HG03097 (cell line): Measurements from ENCODE around the gene EVA1C.
"Not testable (repeated sequence)": the region's sequence is repeated elsewhere in the genome, so short reads cannot be mapped to it uniquely, and the experiment has no call there.

Source experiments
- ATAC-seq: cut with Tn5 transposase; IDR thresholded peaks from one replicate; pipeline ENCODE4 v1.9.1; 2021; ENCODE audit not compliant: unreplicated experiment, low FRiP score

The EVA1C gene

DNA sequence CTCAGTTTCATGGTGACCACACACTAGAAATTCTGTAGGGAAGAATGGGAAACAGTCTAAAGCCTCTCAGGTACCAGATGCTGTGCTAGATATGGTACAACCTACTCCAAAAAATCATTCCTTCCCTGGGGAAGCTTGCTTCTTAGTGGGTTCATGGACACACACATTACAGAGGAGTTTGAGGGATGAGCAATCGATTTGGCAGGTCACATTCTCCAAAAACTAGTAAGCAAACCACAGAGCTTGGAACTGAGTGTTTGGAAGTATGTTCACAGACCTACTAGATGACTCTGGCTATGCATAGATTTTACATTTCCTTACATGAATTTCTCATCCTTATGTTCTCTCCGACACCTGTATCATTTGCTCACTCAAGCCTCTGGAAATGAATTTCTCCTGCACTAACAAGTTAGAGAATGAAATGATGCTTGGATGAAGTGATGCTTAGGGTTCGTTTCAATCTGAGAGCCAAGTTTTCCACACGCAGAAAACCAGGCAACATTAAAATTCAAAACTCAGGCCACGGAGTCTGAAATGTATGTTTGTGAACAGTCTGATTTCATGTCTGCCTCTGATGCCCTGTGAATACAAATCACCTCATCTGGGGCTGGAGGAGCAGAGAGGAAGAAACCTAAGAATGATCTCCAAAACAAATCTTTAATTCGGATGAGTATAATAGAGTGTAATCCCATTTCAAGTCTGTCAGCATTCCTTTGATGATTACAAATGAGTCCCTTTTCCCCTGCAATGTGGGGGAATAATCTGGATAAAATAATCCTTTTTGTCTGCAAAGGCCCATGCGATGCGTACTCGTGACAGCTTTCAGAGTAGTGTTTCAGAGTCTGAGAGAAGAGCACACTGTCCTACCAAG, 11.0 kb downstream of the EVA1C start:
- no peak for ATAC-seq

DNA sequence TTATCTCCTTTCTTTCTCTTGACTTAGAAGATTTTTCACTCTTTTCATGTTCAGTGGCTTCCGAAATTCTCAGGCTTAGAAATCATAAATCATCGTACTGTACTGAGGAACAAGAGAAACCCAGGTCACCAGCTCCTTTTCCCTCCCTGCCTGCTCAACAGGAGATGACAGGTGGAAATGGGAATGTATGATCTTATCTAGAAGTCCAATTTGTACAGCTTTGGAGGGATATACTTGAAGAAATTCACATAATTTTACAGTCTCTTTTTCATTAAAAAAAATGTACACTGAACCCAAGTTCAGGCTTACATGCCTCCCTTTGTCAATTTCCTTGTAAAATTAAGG, 11.7 kb downstream of the EVA1C start:
- ATAC-seq, result no peak

DNA sequence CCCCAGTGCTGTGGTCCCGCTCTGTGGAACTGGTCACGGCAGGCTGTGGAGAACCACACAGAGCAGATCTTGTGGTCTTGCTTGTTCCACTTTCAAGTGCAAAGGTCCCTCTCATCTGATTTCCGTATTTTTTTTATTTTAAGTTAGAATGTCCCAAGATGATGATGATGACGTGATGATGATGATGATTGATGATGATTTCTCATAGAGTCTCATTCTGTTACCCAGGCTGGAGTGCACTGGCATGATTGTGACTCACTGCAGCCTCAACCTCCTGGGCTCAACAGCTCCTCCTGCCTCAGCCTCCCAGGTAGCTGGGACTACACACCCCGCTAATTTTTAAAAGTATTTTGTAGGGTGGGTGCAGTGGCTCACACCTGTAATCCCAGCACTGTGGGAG, 12.2 kb downstream of the EVA1C start:
- no peak for ATAC-seq

DNA sequence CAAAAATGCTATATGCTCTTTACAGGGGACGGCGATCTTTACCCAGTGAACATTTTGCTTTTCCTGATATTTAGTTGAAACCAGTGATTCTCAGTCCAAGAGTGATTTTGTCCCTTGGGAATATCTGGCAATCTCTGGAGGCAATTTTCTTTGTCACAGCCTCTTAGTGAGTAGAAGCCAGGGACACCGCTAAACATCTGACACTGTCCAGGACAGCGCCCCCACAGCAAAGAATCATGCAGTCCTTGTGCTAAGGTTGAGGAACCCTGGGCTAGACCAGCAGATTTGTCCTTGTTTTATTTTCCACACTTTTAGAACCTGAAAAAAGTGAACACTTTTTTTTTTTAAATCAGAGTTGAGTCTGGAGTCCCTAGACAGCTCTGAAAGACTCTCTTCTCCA, 13.1 kb downstream of the EVA1C start:
- no peak for ATAC-seq

DNA sequence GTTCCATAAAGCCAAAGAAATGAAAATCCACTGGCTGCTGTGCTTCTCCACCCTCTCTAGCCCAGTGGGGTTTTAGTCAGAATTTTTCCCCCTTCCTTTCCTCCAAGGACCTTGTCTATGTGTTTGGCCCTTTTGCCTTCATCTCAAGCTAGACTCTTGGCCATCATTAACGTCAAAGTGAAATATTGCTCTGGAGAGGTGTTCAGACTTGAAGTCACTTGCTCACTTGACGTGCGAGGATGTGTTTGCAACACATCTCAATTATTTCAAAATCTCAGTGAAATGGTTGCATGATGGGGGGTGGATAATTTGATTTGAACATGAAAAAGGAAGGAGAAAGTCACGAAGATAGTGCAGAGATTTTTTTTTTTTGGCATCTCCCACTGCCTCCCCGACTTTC, 13.6 kb downstream of the EVA1C start:
- no peak for ATAC-seq

DNA sequence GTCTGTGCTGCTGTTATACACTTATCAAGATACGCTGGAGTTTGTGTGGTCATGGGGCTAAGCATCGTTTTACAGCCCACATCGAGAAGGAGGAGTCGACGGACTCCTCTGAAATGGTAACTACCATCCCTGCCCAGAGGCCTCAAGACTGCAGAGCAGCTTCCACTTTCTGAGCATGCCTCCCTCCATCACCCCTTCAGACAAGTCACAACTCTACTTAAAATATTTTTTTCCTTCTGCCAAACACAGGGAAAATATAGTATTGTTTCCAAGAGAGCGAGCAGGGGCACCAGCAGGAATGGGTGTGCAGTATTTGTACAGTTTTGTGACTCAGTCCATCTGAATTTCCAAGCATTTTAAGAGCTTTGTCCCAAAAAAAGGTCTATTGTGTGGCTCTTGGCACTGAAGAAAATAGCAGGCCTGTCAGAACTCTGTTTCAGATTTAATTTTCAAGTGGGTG, 14.1 kb downstream of the EVA1C start:
- no peak for ATAC-seq

DNA sequence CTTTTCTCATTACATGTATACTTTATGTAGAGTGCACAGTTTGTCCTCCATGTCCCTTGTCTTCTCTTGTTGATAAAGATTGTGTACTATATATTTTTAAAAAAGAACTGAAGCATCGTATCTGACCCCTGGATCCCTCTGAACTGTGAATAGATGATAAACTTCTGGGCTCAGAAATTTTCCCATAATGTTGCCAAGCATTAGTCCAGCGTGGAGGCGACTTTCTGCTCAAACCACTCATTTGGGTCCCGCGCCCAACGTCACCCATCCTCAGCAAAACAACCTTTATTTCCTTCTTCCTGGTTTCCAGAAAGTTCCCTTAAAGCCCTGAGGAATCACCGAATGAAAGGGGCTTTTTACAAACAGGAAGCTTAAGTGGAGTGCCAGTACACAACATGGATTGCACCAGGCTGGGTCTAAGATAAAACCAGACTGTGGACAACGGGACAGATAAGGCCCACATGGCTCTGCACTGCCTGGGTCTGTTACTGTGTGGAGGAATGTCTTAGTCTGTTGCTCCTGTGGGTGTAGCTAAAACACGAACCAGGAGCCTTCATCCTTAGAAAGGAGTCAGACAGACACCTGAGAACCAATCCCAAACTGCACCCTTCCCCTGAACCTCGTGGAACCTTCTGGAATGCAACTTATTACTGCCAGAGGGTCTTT, 15.6 kb downstream of the EVA1C start:
- ATAC-seq, result no peak

DNA sequence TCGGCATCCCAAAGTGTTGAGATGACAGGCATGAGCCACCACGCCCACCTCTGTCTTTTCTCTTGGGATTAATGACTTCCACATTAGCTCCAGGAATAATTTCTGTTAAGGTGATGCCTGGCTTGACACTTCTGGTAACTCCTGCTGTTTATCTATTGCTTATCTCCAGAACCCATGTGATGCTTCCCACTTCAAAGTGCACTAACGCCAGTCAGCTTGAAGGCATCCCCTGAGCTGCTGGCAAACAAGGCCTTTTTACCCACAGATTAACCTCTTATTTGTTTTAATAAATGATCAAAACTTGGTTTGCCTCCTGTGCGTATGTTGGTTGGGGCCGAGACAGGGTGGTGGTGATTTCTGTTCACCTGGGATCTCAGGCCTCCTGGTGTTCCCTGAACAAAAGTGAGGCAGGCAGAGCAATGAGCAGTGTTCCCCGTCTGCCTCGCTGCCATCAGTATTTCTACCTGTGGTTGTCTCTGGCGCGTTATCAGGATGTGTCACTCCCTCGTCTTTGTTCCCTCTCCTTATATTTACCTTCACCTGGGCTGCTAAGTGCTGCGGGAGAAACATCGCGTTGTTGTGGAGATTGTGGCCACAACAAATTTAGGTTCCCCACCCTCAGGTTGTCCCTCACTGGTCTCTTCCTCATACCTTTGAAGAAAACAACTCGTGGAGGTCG, 20.6 kb downstream of the EVA1C start:
- not testable (repeated sequence) for ATAC-seq

DNA sequence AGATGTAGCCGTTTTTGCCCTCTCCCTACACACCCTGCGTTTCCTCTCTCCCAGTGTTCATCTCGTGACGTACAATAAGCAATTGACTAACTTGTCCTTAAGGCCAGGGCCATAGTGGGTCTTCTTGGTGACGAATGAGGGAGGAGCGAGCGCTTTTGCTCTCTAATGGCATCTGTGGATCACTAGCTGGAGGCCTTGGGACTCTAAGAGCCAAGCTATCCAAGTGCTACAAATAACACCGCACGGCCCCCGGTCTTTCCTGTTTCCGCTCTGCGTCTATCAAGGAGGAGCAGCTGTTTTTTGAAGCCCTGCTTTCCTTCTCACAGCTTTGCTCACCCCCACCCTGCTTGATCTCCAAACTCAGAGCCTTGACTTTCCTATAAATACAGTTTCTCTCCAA, 25.2 kb downstream of the EVA1C start:
- ATAC-seq, result no peak

DNA sequence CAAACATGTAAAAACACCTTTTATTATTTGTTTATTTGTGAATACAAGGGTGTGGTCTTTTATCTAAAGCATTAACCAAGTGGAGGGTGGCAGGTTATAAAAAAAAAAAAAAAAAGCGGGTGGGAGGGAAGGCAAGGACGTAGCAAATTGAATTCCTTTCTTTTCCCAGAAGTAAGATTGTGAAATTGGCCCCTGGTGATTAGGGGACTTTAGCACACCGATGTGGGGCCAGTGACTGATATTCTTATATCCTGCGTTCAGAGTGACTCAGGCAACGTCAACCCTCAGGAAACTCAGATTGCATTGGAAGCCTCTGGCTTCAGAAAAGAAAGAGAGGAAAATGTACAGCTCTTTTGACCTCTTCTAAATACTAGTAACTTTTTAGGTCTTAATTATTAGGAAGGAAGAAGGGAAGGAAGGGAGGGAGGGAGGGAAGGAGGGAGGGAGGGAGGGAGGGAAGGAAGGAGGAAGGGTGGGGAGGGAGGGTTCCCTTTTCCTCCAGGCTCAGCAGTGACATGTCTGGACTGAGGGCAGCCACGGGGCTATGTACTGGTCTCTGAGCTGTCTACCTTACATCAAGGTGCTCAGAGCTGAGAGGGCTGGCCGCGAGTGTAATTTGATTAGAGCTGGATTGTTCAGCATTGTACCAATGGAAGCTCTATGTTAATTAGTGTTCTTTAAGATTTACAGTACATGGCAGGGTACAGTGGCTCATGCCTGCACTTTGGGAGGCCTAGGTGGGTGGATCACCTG, 30.2 kb downstream of the EVA1C start:
- no peak for ATAC-seq

DNA sequence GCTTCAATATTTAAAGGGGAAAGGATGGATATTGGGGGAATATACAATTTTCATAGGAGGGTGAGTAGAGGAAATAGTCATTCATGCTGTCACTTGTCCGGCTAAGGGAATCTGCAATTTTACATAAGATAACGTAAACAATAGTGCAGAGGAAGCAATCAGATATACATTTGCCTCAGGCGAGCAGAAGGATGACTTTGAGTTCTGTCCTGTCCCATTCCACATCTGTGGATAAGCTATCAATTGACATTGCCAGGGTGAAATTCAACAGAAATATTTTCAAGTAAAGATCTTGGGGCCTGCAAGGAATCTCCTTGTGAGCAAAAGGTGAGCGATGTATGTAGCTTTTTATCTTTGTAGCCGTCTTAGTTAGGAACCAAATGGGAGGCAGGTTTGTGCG, 32.6 kb downstream of the EVA1C start:
- ATAC-seq, result no peak

DNA sequence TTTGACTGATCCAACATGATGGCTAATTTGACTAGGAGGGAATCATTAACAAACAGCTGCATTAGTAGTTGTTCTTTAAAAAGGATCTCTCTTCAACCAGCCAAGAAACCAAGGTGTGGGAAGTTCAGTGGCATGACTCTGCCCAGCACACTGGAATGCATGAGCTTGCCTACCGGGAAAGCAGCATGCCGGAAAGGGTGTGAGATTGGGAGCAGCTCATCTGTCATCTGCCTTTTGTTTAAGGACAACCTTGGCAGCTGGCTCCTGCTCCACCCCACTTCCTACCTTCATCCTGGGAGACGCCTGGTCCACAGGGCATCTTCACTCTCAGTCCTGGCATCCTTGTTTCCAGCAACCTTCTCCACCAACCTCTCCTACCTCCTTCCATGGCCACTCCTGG, 33.9 kb downstream of the EVA1C start:
- ATAC-seq, result not testable (repeated sequence)

DNA sequence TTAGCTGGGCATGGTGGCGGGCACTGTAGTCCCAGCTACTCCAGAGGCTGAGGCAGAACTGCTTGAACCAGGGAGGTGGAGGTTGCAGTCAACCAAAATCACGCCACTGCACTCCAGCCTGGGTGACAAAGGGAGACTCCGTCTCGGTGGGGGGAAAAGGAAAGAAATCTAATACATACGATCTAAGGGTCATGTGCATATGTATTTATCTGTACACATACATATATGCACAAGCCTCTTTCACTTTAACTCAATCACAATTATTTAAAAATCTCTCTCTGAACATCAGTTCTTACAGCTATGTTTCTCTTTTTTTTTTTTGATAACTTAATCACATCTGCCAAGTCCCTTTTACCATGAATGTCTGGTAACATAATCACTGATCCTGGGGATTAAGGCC, 34.7 kb downstream of the EVA1C start:
- ATAC-seq, result no peak

DNA sequence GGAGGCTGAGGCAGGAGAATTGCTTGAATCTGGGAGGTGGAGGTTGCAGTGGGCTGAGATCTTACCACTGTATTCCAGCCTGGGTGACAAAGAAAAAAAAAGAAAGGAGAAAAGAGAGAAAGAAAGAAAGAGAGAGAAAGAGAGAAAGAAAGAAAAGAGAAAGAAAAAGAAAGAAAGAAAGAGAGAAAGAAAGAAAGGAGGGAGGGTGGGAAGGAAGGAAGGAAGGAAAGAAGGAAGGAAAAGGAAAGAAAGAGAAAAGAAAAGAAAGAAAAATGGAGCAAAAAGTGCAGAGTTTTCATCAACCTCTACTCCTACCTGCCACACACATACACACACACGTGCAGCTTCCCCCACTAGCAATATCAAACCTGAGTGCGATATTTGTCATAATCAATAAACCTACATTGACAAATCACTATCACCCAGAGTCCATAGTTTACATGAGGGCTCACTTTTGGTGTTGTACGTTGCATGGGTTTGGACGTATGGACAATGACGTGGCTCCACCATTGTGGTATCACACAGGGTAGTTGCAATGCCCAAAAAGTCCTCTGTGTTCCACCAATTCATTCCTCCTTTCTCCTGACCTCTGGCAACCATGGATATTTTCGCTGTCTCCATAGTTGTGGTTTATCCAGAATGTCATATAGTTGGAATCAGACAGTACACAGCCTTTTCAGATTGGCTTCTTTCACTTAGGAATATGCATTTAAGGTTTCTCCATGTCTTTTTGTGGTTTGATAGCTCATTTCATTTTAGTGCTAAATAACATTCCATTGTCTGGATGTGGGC, 36.5 kb downstream of the EVA1C start:
- no peak for ATAC-seq

DNA sequence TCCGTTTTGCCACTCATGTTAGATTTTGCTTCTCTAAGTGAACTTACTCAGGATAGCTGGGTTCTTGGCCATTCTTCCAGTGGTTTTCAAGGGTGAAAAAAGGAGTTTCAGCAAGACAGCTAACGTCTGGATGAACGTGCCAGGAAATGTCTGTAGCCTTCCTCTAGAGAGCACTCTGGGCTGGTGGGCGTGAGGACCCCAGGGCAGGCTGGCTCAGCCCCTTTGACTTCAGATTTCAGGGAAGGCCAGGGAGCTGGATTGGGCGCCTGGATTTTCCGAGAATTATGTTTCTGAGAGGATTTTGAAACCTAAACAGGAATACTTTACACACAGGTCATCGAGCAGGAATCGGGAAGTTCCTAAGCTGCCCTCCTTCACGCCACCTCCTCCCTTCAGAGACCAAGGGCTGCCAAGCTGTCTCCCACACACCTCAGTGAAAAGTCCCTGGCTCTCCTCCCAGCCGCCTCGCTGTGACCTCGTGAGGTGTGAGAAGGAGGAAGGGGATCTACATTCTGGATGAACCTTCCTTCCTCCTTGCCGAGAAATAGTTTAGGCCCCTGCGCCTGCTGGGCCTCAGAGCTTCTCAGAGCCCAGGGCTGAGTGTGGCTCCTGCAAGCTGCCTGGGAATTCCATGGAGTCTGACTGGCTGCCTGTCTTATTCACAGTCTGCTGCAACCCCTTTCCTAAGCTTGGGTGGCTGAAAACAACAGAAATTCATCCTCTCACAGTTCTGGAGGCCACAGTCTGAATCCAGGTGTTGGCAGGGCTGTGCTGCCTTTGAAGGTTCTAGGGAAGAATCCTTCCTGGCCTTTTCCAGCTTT, 38.6 kb downstream of the EVA1C start:
- not testable (repeated sequence) for ATAC-seq

DNA sequence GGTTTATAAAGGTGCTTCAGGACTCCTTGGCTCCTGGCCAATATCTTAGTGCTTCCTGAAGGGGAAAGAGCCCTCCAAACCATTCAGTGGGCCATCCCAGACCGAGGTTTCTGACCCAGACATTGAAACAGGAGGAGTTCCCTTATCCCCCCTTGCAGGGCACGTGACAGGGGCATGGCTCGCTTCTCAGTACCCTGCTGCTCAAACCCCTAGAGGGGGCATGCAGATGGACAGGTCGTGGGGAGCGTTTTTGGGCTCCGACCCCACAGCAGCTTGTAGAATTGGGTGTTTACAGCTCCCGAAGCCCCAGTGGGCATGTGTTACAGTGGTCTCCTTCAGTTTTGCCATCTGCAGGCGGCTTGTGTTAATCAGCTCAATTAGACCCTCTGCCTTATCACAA, 39.7 kb downstream of the EVA1C start:
- ATAC-seq, result not testable (repeated sequence)

DNA sequence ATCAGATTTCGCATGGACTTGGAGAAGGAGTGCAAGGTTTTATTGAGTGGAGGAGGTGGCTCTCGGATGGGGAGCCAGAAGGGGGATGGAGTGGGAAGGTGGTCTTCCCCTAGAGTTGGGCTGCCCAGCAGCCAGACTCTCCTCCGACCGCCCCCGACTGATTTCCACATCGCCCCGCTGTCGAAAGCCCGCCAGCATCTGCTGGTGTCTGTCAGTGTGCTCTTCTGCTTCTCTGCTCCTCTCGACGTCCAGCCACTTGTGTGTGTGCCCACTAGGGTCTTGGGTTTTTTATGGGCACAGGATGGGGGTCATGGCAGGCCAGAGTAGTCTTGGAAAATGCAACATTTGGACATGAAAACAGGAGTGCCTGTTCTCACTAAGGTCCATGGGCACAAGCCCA, 40.1 kb downstream of the EVA1C start:
- ATAC-seq, result no peak

DNA sequence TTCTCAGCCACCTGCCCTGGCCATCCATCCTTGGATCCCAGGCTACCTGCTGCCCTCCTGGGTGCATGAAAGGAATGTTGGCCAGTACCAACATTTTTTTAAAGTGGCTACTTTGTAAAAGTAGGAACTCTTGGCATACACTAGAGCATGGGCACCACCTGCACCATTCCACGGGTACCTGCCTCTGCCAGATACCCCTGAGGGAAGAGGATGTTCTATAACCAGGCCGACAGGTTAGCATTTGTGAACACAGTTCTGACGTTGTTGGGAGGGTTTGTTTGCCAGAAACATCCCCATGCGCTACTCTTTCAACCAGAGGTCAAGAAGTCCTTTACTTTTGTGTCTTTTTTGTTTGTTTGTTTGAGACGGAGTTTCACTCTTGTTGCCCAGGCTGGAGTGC, 43.0 kb downstream of the EVA1C start:
- no peak for ATAC-seq

DNA sequence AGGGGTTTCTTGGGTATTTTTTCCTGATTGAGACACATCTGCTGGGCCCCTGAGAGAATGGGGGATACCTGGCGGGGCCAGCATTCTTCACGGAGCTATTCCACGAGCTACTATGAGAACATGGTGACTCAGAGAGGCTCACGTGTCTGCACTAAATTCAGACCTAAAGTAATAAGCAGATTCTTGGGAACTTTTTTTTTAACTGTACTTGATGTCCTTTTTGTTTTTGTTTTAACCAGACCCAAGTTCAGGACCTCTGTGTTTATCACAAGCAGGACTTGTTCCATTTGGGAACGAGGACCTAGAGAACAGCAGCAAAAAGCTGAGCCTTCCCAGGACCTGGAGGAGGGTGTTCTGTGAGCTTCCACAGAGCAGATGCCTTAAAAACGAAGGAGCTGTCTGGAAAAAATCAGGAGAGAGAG, 44.0 kb downstream of the EVA1C start:
- ATAC-seq, result no peak
